GM10266 (cell line): ENCODE measurements around the gene TMCC1.
"Not testable (repeated sequence)": the region's sequence is repeated elsewhere in the genome, so short reads cannot be mapped to it uniquely, and the experiment has no call there.

Experiments used
- DNase-seq: peaks from one replicate; pipeline ENCODE4 v3.0.0; 2012; ENCODE audit errors: extremely low spot score
- CTCF ChIP-seq: IDR thresholded peaks from 2 replicates; pipeline ENCODE4 v1.5.1; 2012; ENCODE audit warnings: mild to moderate bottlenecking, low read depth; ENCODE audit not compliant: control insufficient read depth, insufficient read depth; ENCODE audit errors: missing control alignments

The TMCC1 gene

GRCh38 chr3:129835198-129835597 lies 58.3 kb downstream of the TMCC1 start:
- DNase-seq = no peak
- TF ChIP-seq CTCF = no peak

- no peak for DNase-seq
- no peak for TF ChIP-seq CTCF
These were observed 58.9 kb downstream of the TMCC1 start for GRCh38 chr3:129834580-129834979.

- DNase-seq = not testable (repeated sequence)
These were observed 61.6 kb downstream of the TMCC1 start for GRCh38 chr3:129831942-129832341.

- DNase-seq = no peak
- TF ChIP-seq CTCF = no peak
These were observed 62.0 kb downstream of the TMCC1 start for GRCh38 chr3:129831503-129831902.

- no peak for DNase-seq
- TF ChIP-seq CTCF = peak; percentile 68
These were observed 63.9 kb downstream of the TMCC1 start for GRCh38 chr3:129829640-129830039.

- DNase-seq = peak; percentile 22
- TF ChIP-seq CTCF = no peak
These were observed 65.7 kb downstream of the TMCC1 start for GRCh38 chr3:129827765-129828164.

GRCh38 chr3:129824926-129825541 lies 68.5 kb downstream of the TMCC1 start:
- peak; percentile 65 for TF ChIP-seq CTCF
- peak; percentile 37 for DNase-seq

- TF ChIP-seq CTCF = no peak
- DNase-seq = no peak
These were observed 70.8 kb downstream of the TMCC1 start for GRCh38 chr3:129822679-129823078.
